ENCODE measurements around the gene NELFA. TPM values are rescaled to one million over a fixed set of nuclear protein-coding genes. Genes with fewer than 3 reads are reported as not detected.

Gene NELFA
- total RNA-seq, 1 experiment from 2014 or later: 56.1 TPM

- peaks cover 20 to 32% of the 10 kb centered on the region in 2 experiments; a peak in 3 of 4 replicates for H3K36me3 ChIP-seq (ENCODE audit: control insufficient read depth in 1 of 2, insufficient read depth in 2 of 2, low read length in 2 of 2)
- peaks cover 32% of the 10 kb centered on the region; the same call in 1 of the 2 replicates for H3K79me2 ChIP-seq (ENCODE audit: insufficient read depth, low read length)
- no peaks in the 10 kb centered on the region for H3K27me3 ChIP-seq (ENCODE audit: insufficient read depth, low read length)
- CTCF ChIA-PET: no interaction called here
- H3K4me3 ChIP-seq (replicated peaks in 1 of 2; ENCODE audit: low read depth in 1 of 2, low read length in 2 of 2): no peak overlapping the region
- no peak for ATAC-seq
- intact Hi-C loops (cut with micrococcal nuclease): no loop called here
- no peak for DNase-seq (ENCODE audit: low read depth, low spot score)
- TF ChIP-seq, protein P1, sequence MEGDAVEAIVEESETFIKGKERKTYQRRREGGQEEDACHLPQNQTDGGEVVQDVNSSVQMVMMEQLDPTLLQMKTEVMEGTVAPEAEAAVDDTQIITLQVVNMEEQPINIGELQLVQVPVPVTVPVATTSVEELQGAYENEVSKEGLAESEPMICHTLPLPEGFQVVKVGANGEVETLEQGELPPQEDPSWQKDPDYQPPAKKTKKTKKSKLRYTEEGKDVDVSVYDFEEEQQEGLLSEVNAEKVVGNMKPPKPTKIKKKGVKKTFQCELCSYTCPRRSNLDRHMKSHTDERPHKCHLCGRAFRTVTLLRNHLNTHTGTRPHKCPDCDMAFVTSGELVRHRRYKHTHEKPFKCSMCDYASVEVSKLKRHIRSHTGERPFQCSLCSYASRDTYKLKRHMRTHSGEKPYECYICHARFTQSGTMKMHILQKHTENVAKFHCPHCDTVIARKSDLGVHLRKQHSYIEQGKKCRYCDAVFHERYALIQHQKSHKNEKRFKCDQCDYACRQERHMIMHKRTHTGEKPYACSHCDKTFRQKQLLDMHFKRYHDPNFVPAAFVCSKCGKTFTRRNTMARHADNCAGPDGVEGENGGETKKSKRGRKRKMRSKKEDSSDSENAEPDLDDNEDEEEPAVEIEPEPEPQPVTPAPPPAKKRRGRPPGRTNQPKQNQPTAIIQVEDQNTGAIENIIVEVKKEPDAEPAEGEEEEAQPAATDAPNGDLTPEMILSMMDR (IDR thresholded peaks at IDR 0.05 in 2 of 3, conservative IDR thresholded peaks at IDR 0.05 in 1 of 3; ENCODE audit: borderline replicate concordance in 1 of 3, insufficient read depth in 1 of 3, low read depth in 2 of 3, low read length in 2 of 3): no peak
- TF ChIP-seq, protein P2, sequence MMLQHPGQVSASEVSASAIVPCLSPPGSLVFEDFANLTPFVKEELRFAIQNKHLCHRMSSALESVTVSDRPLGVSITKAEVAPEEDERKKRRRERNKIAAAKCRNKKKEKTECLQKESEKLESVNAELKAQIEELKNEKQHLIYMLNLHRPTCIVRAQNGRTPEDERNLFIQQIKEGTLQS (IDR thresholded peaks at IDR 0.05): no peak
- TF ChIP-seq ZNF274 (IDR thresholded peaks at IDR 0.05; ENCODE audit: low read depth, low read length) (no peak), SIN3A (IDR thresholded peaks at IDR 0.05; ENCODE audit: low read depth) (no peak)
- no peaks in the 10 kb centered on the region for H4K20me1 ChIP-seq (ENCODE audit: insufficient read depth)
- H2AFZ ChIP-seq (ENCODE audit: low read depth, low read length, poor library complexity, severe bottlenecking): no peak overlapping the region
- RAD21 ChIA-PET (ENCODE audit: low non-redundant PET in 1 of 2, low total read pairs in 2 of 2, uncharacterized antibody in 2 of 2, unreplicated experiment in 2 of 2): no interaction called here
- no peaks in the 10 kb centered on the region for H3K9me2 ChIP-seq (ENCODE audit: insufficient read depth)
- POLR2A ChIA-PET: no interaction called here
- H3K9ac ChIP-seq (ENCODE audit: low read length): no peak overlapping the region
- no peaks in the 10 kb centered on the region for H3K9me3 ChIP-seq (ENCODE audit: control insufficient read depth in 1 of 2, insufficient read depth in 1 of 2, low read depth in 1 of 2, low read length in 2 of 2)
- peaks cover 0 to 2% of the 10 kb centered on the region in 2 experiments; a peak in 2 of 4 replicates for H3K4me1 ChIP-seq (ENCODE audit: control insufficient read depth in 1 of 2, insufficient read depth in 2 of 2, low read length in 2 of 2)
- no peak overlapping the region for H3K4me2 ChIP-seq (ENCODE audit: low read length)
- H3K27ac ChIP-seq (ENCODE audit: low read depth, low read length): no peak overlapping the region
- no TSS peak for BruUV-seq (replicated peaks)
These were observed 21.5 kb downstream of the NELFA start for GRCh38 chr4:1987296-1987695.

DNA sequence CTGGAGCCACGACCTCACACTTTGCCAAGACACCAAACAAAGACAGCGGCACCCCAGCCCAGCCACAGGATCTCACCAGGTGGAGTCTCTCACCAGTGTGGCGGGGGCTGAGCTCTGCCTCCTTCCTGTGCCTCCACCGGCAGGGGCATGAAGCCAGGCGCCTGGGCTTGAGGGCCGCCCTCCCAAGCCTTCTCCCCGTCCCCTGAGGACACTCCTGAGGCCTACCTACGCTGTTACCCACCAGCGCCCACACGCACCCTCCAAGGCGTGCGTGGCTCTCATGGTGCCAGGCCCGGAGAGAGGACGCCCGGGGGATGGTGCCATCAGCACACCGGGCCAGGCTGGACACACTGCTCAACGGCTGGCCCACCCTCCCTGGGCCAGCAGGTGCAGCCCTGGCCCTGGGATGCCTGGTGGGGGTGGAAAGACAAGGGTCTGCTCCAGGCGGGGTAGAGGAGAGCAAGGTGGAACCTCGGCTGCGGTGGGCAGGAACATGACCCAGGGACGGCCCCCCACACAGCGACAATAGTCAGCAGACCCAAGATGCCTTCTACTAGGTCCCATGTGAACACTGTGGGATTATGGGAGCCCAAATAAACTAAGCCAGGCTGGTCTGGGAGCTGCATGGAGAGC lies 22.1 kb downstream of the NELFA start:
- intact Hi-C loops (cut with micrococcal nuclease): no loop called here
- no peak overlapping the region for H3K4me2 ChIP-seq (ENCODE audit: low read length)
- TF ChIP-seq ELF1 (IDR thresholded peaks at IDR 0.05; ENCODE audit: borderline replicate concordance, low read depth) (no peak), RAD21 (IDR thresholded peaks at IDR 0.05; ENCODE audit: low read depth) (no peak), ZNF274 (IDR thresholded peaks at IDR 0.05; ENCODE audit: low read depth, low read length) (no peak), CEBPB (IDR thresholded peaks at IDR 0.05; ENCODE audit: low read depth) (no peak), EGR1 (IDR thresholded peaks at IDR 0.05; ENCODE audit: low read depth) (no peak), REST (IDR thresholded peaks at IDR 0.05; ENCODE audit: low read depth) (no peak), POLR2AphosphoS5 (IDR thresholded peaks at IDR 0.05; ENCODE audit: low read depth, low read length) (no peak; the same call in 1 of the 2 replicates), ZFX (IDR thresholded peaks at IDR 0.05) (no peak), MAX (IDR thresholded peaks at IDR 0.05) (no peak), YY1 (IDR thresholded peaks at IDR 0.05; ENCODE audit: extremely low read depth, insufficient replicate concordance, low read depth, low read length) (no peak), POLR2A (IDR thresholded peaks at IDR 0.05; ENCODE audit: borderline replicate concordance, extremely low read depth, insufficient read depth, insufficient read length) (no peak)

More for the DNA sequence above, 22.1 kb downstream of the NELFA start:
- H2AFZ ChIP-seq (ENCODE audit: low read depth, low read length, poor library complexity, severe bottlenecking): no peak overlapping the region
- H3K9ac ChIP-seq (ENCODE audit: low read length): no peak overlapping the region
- ChIA-PET CTCF (no interaction called here), RAD21 (ENCODE audit: low non-redundant PET in 1 of 2, low total read pairs in 2 of 2, uncharacterized antibody in 2 of 2, unreplicated experiment in 2 of 2) (no interaction called here), POLR2A (no interaction called here)
- no peak overlapping the region for H3K4me3 ChIP-seq (replicated peaks in 1 of 2; ENCODE audit: low read depth in 1 of 2, low read length in 2 of 2)
- no peak for ATAC-seq
- H3K4me1 ChIP-seq (ENCODE audit: control insufficient read depth in 1 of 2, insufficient read depth in 2 of 2, low read length in 2 of 2): peaks cover 4 to 8% of the 10 kb centered on the region in 2 experiments; a peak in 2 of 4 replicates
- no peaks in the 10 kb centered on the region for H3K9me2 ChIP-seq (ENCODE audit: insufficient read depth)
- DNase-seq (ENCODE audit: low read depth, low spot score): no peak
- BruUV-seq (replicated peaks): no TSS peak
- H3K27ac ChIP-seq (ENCODE audit: low read depth, low read length): no peak overlapping the region
- peaks cover 2% of the 10 kb centered on the region; the same call in 1 of the 2 replicates for H4K20me1 ChIP-seq (ENCODE audit: insufficient read depth)
- H3K9me3 ChIP-seq (ENCODE audit: control insufficient read depth in 1 of 2, insufficient read depth in 1 of 2, low read depth in 1 of 2, low read length in 2 of 2): no peaks in the 10 kb centered on the region
- H3K79me2 ChIP-seq (ENCODE audit: insufficient read depth, low read length): peaks cover 32% of the 10 kb centered on the region
- H3K36me3 ChIP-seq (ENCODE audit: control insufficient read depth in 1 of 2, insufficient read depth in 2 of 2, low read length in 2 of 2): peaks cover 23 to 37% of the 10 kb centered on the region in 2 experiments; a peak in 3 of 4 replicates
- no peaks in the 10 kb centered on the region for H3K27me3 ChIP-seq (ENCODE audit: insufficient read depth, low read length)

Measured in HCT116 (cell line).